Transverse colon (tissue), 3 donors: ENCODE results near the gene EML1.

ENCODE experiments used
- EP300 ChIP-seq: sonication (generic); formaldehyde crosslinking; IDR thresholded peaks from one replicate; pipeline ENCODE4 v1.6.1; 2017; ENCODE audit warnings: antibody characterized with exemption, low read depth
- TF ChIP-seq, protein P1 (sequence below), 5 experiments: fragments of 200-600 bp in 3 of 5; fragments of 450-650 bp in 2 of 5; sonication (generic) in 3 of 5; IDR thresholded peaks; 1 replicate in 2 of 5; 2 replicates in 3 of 5; pipeline ENCODE4 v1.5.1; 2016 to 2017; ENCODE audit warnings: antibody characterized with exemption in 5 of 5, inconsistent platforms in 3 of 5, mild to moderate bottlenecking in 2 of 5, moderate library complexity in 1 of 5

DNA sequence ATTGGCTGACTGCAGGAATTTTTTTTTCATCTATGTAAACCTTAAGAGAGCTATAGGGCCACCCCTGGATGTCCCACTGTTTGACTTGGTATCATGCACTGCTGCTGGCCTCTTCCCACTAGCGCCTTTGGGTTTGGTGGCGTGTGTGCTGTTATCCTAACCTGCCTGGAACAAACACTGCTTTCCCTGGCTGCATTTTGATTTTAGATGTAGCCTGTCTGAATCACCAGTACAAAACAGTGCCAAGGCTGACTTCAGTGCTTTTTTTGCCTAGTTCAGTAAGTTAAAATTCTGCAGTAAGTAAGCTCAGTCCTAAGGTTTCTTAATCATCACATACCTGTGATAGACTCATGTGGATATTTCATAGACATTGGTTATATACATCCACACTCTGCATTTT lies 99.2 kb downstream of the EML1 start:
- TF ChIP-seq, protein P1, sequence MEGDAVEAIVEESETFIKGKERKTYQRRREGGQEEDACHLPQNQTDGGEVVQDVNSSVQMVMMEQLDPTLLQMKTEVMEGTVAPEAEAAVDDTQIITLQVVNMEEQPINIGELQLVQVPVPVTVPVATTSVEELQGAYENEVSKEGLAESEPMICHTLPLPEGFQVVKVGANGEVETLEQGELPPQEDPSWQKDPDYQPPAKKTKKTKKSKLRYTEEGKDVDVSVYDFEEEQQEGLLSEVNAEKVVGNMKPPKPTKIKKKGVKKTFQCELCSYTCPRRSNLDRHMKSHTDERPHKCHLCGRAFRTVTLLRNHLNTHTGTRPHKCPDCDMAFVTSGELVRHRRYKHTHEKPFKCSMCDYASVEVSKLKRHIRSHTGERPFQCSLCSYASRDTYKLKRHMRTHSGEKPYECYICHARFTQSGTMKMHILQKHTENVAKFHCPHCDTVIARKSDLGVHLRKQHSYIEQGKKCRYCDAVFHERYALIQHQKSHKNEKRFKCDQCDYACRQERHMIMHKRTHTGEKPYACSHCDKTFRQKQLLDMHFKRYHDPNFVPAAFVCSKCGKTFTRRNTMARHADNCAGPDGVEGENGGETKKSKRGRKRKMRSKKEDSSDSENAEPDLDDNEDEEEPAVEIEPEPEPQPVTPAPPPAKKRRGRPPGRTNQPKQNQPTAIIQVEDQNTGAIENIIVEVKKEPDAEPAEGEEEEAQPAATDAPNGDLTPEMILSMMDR (IDR thresholded peaks at IDR 0.05): no peak
- no peak for TF ChIP-seq EP300
